HepG2 (cell line): ENCODE measurements around the gene RLF. TPM values are rescaled to one million over a fixed set of nuclear protein-coding genes. Genes with fewer than 3 reads are reported as not detected.

Experiments used
- ATAC-seq: fragments of 200-7000 bp; cut with Tn5 transposase; 3 replicates; pipeline ENCODE4 v1.9.1; 2020; ENCODE audit warnings: mild to moderate bottlenecking, moderate library complexity
- BruUV-seq: library from RNA; stranded (reverse); fragments of 400-500 nt; replicated peaks from 2 replicates; lab custom pipeline; 2021; lab: Mats Ljungman, UMichigan
- CTCF ChIA-PET: fragments of 300-600 bp; formaldehyde crosslinking; extraction: SDS; loops from one replicate; lab custom pipeline; 2021; ENCODE audit warnings: low total read pairs, inconsistent platforms, low intra/inter-chr PET ratio; lab: Yijun Ruan, JAX
- POLR2A ChIA-PET: fragments of 350-600 bp; sonication (Branson Sonifier 250); formaldehyde crosslinking; loops from one replicate; lab custom pipeline; 2020; ENCODE audit warnings: antibody characterized with exemption, inconsistent platforms; lab: Yijun Ruan, JAX
- DNase-seq: peaks from one replicate; pipeline ENCODE4 v3.0.0-alpha.2; 2015; ENCODE audit warnings: low spot score
- FAIRE-seq: peaks from 3 replicates; lab custom pipeline; 2011; peaks lifted over from hg19 to GRCh38; lab: Jason Lieb, UNC
- H2AFZ ChIP-seq: one replicate; pipeline ENCODE4 v1.6.1; 2011; ENCODE audit warnings: low read length, inconsistent platforms
- H3K27ac ChIP-seq: fragments of 300-600 bp; 3 replicates; pipeline ENCODE4 v1.8.0; 2011; ENCODE audit warnings: mixed run types, mild to moderate bottlenecking, mixed read lengths, low read length, inconsistent platforms; ENCODE audit not compliant: insufficient read depth; ENCODE audit errors: extremely low read length
- H3K27me3 ChIP-seq, 2 experiments: fragments of 200-600 bp in 1 of 2; 2 replicates in 1 of 2; 3 replicates in 1 of 2; pipeline versions ENCODE4 v1.6.0 to v1.8.0; 2011; ENCODE audit warnings: low read length in 2 of 2, mild to moderate bottlenecking in 2 of 2, moderate library complexity in 2 of 2, inconsistent platforms in 1 of 2; ENCODE audit not compliant: insufficient read depth in 2 of 2, control insufficient read depth in 1 of 2
- H3K36me3 ChIP-seq, 2 experiments: fragments of 200-600 bp in 1 of 2; replicated peaks in 1 of 2; 2 replicates in 1 of 2; 3 replicates in 1 of 2; pipeline versions ENCODE4 v1.5.1 to v1.8.0; 2011; ENCODE audit warnings: low read length in 2 of 2, inconsistent platforms in 1 of 2; ENCODE audit not compliant: insufficient read depth in 2 of 2, control insufficient read depth in 1 of 2
- H3K4me1 ChIP-seq: 2 replicates; pipeline ENCODE4 v1.5.1; 2012; ENCODE audit warnings: low read length, inconsistent platforms; ENCODE audit not compliant: insufficient read depth
- H3K4me2 ChIP-seq: 2 replicates; pipeline ENCODE4 v1.6.0; 2011; ENCODE audit warnings: low read depth, low read length, inconsistent platforms
- H3K4me3 ChIP-seq, 3 experiments: fragments of 200-600 bp in 1 of 3; sonication (generic), shearing (Covaris generic) in 1 of 3; replicated peaks in 1 of 3; 2 replicates each; pipeline ENCODE4 v1.5.1; 2011 to 2016; ENCODE audit warnings: low read length in 3 of 3, inconsistent platforms in 2 of 3, low read depth in 2 of 3, mild to moderate bottlenecking in 2 of 3, control low read depth in 1 of 3, mixed read lengths in 1 of 3; ENCODE audit not compliant: insufficient read depth in 1 of 3
- H3K79me2 ChIP-seq: one replicate; pipeline ENCODE4 v1.6.1; 2011; ENCODE audit warnings: low read length, inconsistent platforms; ENCODE audit not compliant: insufficient read depth
- H3K9ac ChIP-seq: 2 replicates; pipeline ENCODE4 v1.6.0; 2011; ENCODE audit warnings: mild to moderate bottlenecking, low read depth, low read length, inconsistent platforms; ENCODE audit not compliant: insufficient read depth
- H3K9me3 ChIP-seq: 2 replicates; pipeline ENCODE4 v1.5.1; 2012; ENCODE audit warnings: mild to moderate bottlenecking, low read length
- H4K20me1 ChIP-seq: 2 replicates; pipeline ENCODE4 v1.6.0; 2011; ENCODE audit warnings: inconsistent platforms, mild to moderate bottlenecking, low read length, moderate library complexity; ENCODE audit not compliant: insufficient read depth
- ARHGAP35 ChIP-seq: sonication (generic); formaldehyde crosslinking; IDR thresholded peaks from 2 replicates; pipeline ENCODE4 v1.9.0; 2022; ENCODE audit warnings: mild to moderate bottlenecking, inconsistent platforms, moderate library complexity, missing genetic modification reagents, borderline replicate concordance
- FOXP4 ChIP-seq: sonication (generic); formaldehyde crosslinking; IDR thresholded peaks from 2 replicates; pipeline ENCODE4 v1.4.0; 2020; ENCODE audit warnings: missing genetic modification reagents
- LCORL ChIP-seq, 2 experiments: fragments of 450-650 bp in 1 of 2; sonication (generic) in 1 of 2; formaldehyde crosslinking in 1 of 2; IDR thresholded peaks; 2 replicates each; pipeline versions ENCODE4 v1.5.0 to v1.6.1; 2017 to 2020; ENCODE audit warnings: antibody characterized with exemption in 1 of 2, missing genetic modification reagents in 1 of 2
- MATR3 ChIP-seq: sonication (generic); formaldehyde crosslinking; IDR thresholded peaks from 2 replicates; pipeline ENCODE4 v1.4.0; 2020; ENCODE audit warnings: missing genetic modification reagents
- MBNL3 ChIP-seq: fragments of 250-450 bp; sonication (Bioruptor Pico); conservative IDR thresholded peaks from 2 replicates; pipeline ENCODE4 v1.8.0; 2022; ENCODE audit warnings: mild to moderate bottlenecking, inconsistent platforms
- TEAD3 ChIP-seq: optimal IDR thresholded peaks from 2 replicates; pipeline ENCODE3; 2016; ENCODE audit warnings: borderline replicate concordance
- WIZ ChIP-seq: sonication (generic); formaldehyde crosslinking; IDR thresholded peaks from 2 replicates; pipeline ENCODE4 v1.5.1; 2020; ENCODE audit warnings: mild to moderate bottlenecking, missing genetic modification reagents
- ZFP36L1 ChIP-seq: sonication (generic); formaldehyde crosslinking; IDR thresholded peaks from 2 replicates; pipeline ENCODE4 v1.8.0; 2022; ENCODE audit warnings: mild to moderate bottlenecking, missing genetic modification reagents, moderate library complexity
- ZFY ChIP-seq: sonication (generic); formaldehyde crosslinking; IDR thresholded peaks from 2 replicates; pipeline ENCODE4 v1.4.0; 2020; ENCODE audit warnings: missing genetic modification reagents
- ZNF446 ChIP-seq: sonication (generic); formaldehyde crosslinking; IDR thresholded peaks from 2 replicates; pipeline ENCODE4 v1.5.0; 2020; ENCODE audit warnings: mild to moderate bottlenecking, missing genetic modification reagents
- ZNF577 ChIP-seq: sonication (generic); formaldehyde crosslinking; IDR thresholded peaks from 2 replicates; pipeline ENCODE4 v1.4.0; 2020; ENCODE audit warnings: mild to moderate bottlenecking, low read depth, missing genetic modification reagents, borderline replicate concordance
- WGBS: methylation state at CpG from one replicate; pipeline ENCODE4 v1.1.6; 2017; ENCODE audit warnings: low lambda C conversion rate; 5-methylcytosine and 5-hydroxymethylcytosine counted together
- in situ Hi-C: cut with HindIII; loops from 2 replicates; pipeline ENCODE4 v1.10.0; 2017; ENCODE audit warnings: low pct_unique_long_range_greater_than_20kb; ENCODE audit not compliant: extremely low pct_ligation_motif_present
- intact Hi-C: fragments of 100-400 bp; cut with micrococcal nuclease; formaldehyde crosslinking; loops from one replicate; pipeline ENCODE4 v1.10.0; 2022; ENCODE audit not compliant: unreplicated experiment
- polyA plus RNA-seq, 8 experiments: library from polyadenylated mRNA; depleted of rRNA in 3 of 8; stranded (reverse) in 7 of 8; unstranded in 1 of 8; fragments of >200 nt; fragmentation: Illumina TruSeq in 4 of 8; extraction: Trizol in 4 of 8; gene quantifications; 2 replicates each; pipeline versions ENCODE4 v1.2.1 to v1.2.3, GENCODE V29; 2011 to 2016; ENCODE audit warnings: low read depth in 4 of 8, missing spikeins in 1 of 8, mixed read lengths in 1 of 8; ENCODE audit not compliant: insufficient read depth in 1 of 8
- total RNA-seq, 5 experiments: library from RNA; depleted of rRNA; stranded (reverse); fragments of >200 nt; fragmentation: Illumina TruSeq; extraction: Trizol; gene quantifications; 2 replicates each; pipeline ENCODE4 v1.2.3, GENCODE V29; 2016; ENCODE audit warnings: low read depth in 1 of 5
- TF ChIP-seq, protein P1 (sequence below), 2 experiments: sonication (generic) in 1 of 2; formaldehyde crosslinking in 1 of 2; IDR thresholded peaks; 2 replicates each; pipeline versions ENCODE4 v1.6.1 to v1.9.0; 2014 to 2022; ENCODE audit warnings: antibody characterized with exemption in 1 of 2, borderline replicate concordance in 1 of 2, inconsistent platforms in 1 of 2, low read depth in 1 of 2, missing genetic modification reagents in 1 of 2
- TF ChIP-seq, protein P2 (sequence below): sonication (generic); formaldehyde crosslinking; IDR thresholded peaks from 2 replicates; pipeline ENCODE4 v1.4.0; 2020; ENCODE audit warnings: mild to moderate bottlenecking, missing genetic modification reagents
- TF ChIP-seq, protein P3 (sequence below): IDR thresholded peaks from 2 replicates; pipeline ENCODE4 v1.6.1; 2016; ENCODE audit warnings: missing compliant biosample characterization, missing genetic modification reagents, borderline replicate concordance

RLF gene
- total and polyA plus RNA-seq, 2 of the 13 experiments (the other 11 are each of a cell fraction or from before 2014, with no cell fraction given), result 9.0 to 15.7 TPM

GRCh38 chr1:40224040-40224439 is 62.9 kb downstream of the RLF start (continued):
- TF ChIP-seq, protein P1, sequence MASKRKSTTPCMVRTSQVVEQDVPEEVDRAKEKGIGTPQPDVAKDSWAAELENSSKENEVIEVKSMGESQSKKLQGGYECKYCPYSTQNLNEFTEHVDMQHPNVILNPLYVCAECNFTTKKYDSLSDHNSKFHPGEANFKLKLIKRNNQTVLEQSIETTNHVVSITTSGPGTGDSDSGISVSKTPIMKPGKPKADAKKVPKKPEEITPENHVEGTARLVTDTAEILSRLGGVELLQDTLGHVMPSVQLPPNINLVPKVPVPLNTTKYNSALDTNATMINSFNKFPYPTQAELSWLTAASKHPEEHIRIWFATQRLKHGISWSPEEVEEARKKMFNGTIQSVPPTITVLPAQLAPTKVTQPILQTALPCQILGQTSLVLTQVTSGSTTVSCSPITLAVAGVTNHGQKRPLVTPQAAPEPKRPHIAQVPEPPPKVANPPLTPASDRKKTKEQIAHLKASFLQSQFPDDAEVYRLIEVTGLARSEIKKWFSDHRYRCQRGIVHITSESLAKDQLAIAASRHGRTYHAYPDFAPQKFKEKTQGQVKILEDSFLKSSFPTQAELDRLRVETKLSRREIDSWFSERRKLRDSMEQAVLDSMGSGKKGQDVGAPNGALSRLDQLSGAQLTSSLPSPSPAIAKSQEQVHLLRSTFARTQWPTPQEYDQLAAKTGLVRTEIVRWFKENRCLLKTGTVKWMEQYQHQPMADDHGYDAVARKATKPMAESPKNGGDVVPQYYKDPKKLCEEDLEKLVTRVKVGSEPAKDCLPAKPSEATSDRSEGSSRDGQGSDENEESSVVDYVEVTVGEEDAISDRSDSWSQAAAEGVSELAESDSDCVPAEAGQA (IDR thresholded peaks at IDR 0.05; ENCODE audit: low read depth), result no peak
- TF ChIP-seq, protein P1 (CRISPR knock-in tag; IDR thresholded peaks at IDR 0.05; ENCODE audit: borderline replicate concordance), result no peak

DNA sequence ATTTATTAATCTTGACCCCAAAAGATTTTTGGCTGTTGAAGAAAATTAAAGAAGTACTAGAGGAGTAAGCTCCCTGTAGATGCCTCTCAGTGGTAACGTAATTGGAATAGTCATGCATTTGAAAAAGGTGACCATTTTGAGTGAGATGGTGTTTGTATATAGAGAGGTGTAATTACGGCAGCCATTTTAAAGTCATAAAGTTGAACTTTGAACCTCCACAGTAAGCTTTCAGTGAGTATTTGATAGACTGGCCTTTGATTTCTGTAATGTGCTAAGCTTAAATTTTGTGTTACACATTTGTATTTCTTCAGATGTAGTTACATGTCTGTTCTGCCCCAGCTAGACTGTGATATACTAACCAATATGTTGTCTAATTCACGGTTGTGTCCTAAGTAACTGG is 65.0 kb downstream of the RLF start:
- no peak for DNase-seq
- CTCF ChIA-PET, result no interaction called here
- no peak overlapping the region for H3K9ac ChIP-seq
- no peaks in the 10 kb centered on the region for H4K20me1 ChIP-seq
- no peaks in the 10 kb centered on the region for H3K9me3 ChIP-seq
- FAIRE-seq, result no peak
- H3K79me2 ChIP-seq, result peaks cover 1% of the 10 kb centered on the region
- no peak overlapping the region for H2AFZ ChIP-seq
- H3K4me2 ChIP-seq, result no peak overlapping the region
- BruUV-seq, result TSS peak; percentile 22
- H3K36me3 ChIP-seq, result peaks cover 7 to 44% of the 10 kb centered on the region in 2 experiments
- H3K27me3 ChIP-seq, result no peaks in the 10 kb centered on the region
- in situ Hi-C loops, result no loop called here
- no peak overlapping the region for H3K27ac ChIP-seq
- H3K4me1 ChIP-seq, result no peaks in the 10 kb centered on the region
- H3K4me3 ChIP-seq, result no peak overlapping the region
- POLR2A ChIA-PET, result no interaction called here
- intact Hi-C loops, result no loop called here
- ATAC-seq, result no peak
- 91% methylated on average over 3 of the region's 3 CpGs for WGBS
- TF ChIP-seq MBNL3 (no peak), ZFP36L1 (no peak), FOXP4 (CRISPR knock-in tag) (no peak), LCORL (IDR thresholded peaks at IDR 0.05) (no peak), LCORL (CRISPR knock-in tag; IDR thresholded peaks at IDR 0.05) (no peak), TEAD3 (no peak), ZNF446 (CRISPR knock-in tag) (no peak), MATR3 (no peak), WIZ (CRISPR knock-in tag) (no peak), ARHGAP35 (CRISPR knock-in tag) (no peak), ZNF577 (no peak), ZFY (CRISPR knock-in tag) (no peak)
- TF ChIP-seq, protein P2, sequence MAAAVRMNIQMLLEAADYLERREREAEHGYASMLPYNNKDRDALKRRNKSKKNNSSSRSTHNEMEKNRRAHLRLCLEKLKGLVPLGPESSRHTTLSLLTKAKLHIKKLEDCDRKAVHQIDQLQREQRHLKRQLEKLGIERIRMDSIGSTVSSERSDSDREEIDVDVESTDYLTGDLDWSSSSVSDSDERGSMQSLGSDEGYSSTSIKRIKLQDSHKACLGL (CRISPR knock-in tag), result no peak
- TF ChIP-seq, protein P3, sequence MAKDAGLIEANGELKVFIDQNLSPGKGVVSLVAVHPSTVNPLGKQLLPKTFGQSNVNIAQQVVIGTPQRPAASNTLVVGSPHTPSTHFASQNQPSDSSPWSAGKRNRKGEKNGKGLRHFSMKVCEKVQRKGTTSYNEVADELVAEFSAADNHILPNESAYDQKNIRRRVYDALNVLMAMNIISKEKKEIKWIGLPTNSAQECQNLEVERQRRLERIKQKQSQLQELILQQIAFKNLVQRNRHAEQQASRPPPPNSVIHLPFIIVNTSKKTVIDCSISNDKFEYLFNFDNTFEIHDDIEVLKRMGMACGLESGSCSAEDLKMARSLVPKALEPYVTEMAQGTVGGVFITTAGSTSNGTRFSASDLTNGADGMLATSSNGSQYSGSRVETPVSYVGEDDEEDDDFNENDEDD, result no peak
